HG03064 (cell line): Measurements from ENCODE around the gene FGF11.
"Not testable (repeated sequence)": the region's sequence is repeated elsewhere in the genome, so short reads cannot be mapped to it uniquely, and the experiment has no call there.

Experiments
- ATAC-seq: cut with Tn5 transposase; IDR thresholded peaks from one replicate; pipeline ENCODE4 v1.9.1; 2021; ENCODE audit warnings: low read depth; ENCODE audit not compliant: unreplicated experiment

Gene FGF11

DNA sequence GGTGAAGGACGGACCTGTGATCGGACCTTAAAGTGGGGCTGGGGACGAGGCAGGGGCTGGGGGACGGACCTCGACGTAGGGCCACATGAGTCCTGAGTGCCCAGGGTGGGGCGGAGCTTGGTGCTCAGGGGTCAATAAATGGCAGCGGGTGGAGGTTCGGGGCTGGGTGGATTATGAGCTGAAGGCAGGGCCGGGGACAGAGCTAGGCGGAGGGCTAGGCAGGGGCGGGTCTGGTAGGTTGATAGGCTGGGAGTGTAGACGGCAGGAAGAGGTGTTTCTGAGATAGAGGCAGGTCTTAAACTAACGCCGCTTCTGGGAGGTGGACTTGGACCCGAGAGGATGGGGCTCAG is 6.3 kb downstream of the FGF11 start:
- ATAC-seq, result no peak

DNA sequence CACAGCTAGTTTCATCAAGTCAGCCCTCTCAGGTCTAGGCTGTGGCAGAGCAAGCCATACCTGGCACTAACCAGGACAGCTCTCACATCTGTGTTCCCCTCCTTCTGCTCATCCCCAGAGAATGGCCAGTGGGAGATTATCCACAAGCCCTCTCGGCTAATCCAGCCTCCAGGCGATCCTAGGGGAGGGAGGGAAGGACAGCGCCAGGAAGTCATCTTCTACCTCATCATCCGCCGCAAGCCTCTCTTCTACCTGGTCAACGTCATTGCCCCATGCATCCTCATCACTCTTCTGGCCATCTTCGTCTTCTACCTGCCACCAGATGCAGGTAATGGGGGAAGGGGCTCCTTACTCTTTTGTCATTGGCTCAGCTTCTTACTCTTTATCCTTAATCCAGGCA is 9.1 kb downstream of the FGF11 start:
- ATAC-seq, result no peak

DNA sequence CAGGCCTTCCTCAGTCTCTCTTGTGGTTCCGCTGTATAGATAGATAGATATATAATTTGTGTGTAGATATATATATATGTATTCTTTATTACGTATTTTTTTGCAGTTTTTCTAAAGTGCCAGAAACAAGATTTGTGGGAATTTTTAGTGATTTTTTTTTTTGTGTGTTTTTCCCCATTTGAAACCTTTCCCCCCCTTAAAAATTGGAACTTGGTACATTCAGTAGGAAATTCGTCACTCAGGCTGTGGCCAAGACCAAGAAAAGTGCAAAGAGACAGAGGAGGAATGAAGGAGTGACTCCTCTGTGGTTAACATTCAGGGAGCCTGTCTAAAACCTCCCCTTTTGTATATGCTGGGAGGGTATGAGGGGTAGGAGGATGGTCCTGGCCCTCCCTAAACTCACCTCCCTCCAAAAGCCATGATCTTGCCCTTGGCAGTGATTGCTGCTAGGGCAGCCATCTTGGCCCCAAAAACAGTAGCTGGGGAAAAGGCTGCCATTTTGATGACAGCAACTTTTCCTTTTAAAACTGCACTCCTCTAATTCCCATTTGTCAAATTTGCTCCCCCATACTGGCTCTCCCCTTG is 20.7 kb downstream of the FGF11 start:
- no peak for ATAC-seq

DNA sequence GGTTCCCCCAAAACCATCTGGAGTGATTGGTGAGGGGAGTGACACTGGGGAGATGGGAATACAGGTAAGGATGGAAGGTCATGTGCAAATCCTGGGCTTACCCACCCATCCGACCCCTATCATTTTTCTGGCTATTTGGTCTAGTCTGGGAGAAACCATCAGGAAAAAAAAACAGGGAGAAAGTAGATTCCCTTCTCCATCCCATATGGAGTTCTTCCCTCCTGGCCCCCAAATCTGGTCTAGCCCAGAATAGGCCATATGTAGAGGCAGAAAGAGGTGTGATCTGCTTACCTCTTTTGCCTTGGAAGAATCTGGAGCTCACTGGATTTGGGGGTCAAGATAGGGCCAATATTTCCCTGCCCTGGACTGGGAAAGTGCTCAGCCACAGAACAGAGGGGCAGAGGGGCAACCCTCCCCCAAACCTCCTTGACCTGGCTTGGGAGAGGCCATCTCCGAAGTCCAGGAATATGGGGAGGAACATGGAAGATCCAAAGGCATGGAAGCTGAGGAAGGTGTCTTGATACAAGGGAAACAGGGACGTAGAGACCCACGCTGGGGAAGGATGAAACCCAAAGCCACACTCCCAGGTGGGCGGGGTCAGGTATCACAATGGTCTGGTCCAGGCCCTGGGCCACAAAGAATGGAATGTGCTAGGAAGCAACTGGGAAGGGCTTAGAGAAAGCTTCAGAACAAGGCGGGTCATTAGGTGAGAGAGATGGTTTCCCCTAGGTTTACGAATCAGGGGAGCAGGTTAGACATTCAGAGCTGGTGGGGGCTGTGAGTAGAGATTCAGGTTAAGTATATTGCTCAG is 21.7 kb downstream of the FGF11 start:
- no peak for ATAC-seq

DNA sequence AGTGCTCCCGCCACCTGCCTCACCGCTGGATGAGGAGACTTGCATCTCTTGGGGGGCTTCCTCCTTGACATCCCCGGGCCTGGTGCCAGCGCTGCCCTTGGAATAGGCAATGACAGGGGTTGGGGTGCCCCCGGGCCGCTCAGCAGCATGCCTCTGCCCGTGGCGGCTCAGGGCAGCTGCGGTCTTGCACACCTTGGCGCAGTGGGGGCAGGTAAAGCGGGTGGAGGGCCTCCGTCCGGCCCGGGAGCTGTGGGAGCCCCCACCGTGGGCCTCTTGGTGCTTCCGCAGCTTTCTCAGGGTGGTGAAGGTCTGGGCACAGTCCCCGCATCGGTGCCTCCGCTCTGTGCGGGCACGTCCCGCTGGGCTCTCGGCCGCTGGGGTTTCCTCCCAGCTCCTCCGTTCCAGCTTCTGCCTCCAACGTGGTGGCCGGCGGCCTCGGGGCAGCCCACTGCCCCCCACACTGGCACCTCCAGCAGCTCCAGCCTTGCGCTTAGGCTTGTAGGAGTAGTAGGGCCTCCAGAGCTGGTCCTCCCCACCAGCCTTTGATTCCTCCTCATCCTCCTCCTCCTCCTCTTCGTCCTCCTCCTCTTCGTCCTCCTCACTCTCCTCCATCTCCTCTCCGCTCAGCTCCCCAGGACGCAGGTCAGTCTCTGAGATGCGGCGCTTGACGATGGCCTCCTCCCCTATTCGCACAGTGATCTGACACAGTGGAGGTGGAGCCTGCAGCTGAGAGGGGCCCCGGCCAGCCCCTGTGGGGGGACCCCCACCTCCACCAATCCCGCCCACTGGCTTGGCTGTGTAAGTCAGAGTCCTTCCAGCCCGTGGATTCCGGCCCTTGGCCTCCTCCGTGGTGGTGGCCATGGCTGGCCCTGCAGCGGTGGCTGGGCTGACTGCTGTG is 23.4 kb downstream of the FGF11 start:
- ATAC-seq, result no peak

DNA sequence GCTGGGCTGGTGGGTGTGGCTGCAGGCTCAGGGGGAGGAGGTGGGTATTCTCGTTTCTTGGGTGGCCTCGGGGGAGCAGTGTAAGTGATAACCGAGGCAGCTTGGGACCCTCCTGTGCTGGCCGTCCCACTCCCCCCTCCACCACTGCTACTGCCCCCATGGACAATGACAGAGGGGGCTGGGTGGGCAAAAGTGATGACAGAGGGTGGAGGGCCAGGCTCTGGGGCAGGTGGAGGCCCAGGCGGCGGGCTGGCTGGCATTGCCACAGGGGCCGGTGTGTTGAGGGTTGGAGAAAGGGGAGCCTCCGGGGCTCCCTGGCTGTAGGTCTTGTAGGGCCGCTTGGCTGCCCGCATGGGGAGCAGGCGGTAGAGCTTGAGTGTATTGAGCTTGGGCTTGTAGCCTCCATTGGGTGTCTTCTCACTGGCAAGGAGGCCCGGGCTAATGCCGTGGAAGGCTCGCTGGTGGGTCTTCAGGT is 24.1 kb downstream of the FGF11 start:
- ATAC-seq, result no peak

GRCh38 chr17:7464081-7464480 is 24.8 kb downstream of the FGF11 start:
- ATAC-seq, result no peak

DNA sequence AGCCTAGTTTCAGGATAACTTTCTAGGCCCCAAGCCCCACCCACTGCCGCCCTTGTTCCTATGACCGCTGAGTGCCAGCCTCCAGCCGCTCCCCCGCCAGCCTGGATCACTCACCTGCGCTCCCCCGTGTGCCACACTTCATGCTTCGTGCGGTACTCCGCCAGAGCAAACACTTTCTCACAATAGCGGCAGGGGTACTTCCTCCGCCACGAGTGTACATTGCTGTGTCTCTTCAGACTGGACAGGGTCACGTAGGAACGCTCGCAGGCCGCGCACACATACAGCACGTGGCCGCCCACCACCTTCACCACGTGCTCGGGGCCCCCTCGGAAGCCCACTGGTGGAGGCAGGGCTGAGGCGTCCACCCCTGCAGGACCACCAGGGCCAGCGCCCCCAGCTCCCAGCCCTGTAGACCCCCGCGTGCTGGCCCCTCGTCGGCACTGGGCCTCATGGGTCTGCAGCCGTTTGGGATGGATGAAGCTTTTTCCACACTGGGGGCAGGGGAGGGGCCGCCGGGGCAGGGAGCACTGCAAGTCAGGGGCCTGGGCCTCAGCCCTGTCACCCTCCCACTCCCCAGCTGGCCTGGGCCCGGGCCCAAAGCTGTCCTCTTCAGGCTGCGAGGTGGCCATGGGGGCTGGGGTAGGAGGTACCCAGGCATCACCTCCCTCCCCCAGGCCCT is 26.4 kb downstream of the FGF11 start:
- ATAC-seq, result no peak

DNA sequence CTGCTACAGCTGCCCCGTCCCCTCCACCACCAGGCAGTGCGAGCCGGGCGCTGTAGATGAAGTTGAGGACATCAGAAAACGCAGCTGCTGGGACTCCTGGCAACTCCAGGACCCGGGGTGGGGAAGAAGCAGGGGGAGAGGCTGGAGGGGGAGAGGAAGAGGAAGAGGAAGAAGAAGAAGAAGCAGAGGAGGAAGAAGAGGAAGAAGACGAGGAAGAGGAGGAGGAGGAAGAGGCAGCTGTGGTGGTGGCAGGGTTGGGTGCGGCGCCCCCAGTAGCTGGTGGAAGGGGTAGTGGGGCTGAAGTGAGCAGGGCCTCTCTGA is 27.0 kb downstream of the FGF11 start:
- ATAC-seq, result no peak

DNA sequence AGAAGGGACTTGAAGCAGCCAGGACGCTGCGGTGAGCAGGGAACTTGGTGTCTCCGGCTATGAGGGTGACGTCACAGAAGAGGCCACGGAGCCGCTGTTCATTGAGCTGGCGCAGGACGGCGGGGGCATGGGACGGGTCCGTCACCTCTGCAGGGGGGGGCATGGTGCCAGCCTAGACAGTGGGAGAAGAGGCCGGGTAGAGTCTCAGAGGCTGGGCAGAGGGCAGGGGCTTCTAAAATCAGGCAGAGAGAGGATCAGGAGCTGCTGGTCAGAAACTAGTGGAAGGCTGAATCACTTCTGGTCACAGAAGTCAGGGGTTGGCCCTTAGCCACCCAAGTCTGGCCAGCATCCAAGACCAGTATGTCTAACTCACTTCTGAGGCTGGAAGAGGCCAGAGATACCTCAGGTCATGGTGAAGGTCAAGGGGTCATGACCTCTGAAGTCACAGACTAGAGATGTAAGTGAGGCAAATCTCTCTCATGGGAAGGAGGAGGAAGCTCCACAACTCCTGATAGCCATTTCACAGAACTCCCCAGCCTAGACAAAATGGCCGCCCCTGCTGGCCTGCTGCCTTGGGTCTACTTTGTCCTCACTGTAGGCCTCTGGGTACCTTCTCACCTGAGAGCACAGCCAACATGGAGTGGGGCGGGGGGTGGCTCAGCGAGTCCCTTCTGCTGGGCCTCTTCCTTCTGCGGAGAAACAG is 27.5 kb downstream of the FGF11 start:
- ATAC-seq, result no peak

DNA sequence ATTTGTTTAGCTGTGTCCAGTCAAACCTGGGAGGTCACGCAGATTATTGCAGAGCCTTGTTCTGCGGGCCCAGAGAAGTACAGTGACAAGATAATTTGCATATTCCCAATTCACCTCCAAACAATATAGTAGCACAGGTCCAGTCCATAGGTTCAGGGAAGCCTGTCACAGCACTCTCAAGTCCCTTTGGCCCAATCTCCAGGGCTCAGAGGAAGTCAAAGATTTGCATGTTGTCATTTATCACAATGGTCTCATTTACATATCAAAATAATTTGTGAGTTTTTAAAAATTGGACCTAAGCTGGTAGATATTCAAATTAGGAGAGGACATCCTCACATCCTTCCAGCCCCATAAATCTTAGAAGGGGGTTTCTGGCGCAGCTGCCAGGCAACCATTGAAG is 28.2 kb downstream of the FGF11 start:
- no peak for ATAC-seq

GRCh38 chr17:7468290-7468689 is 29.0 kb downstream of the FGF11 start:
- no peak for ATAC-seq

DNA sequence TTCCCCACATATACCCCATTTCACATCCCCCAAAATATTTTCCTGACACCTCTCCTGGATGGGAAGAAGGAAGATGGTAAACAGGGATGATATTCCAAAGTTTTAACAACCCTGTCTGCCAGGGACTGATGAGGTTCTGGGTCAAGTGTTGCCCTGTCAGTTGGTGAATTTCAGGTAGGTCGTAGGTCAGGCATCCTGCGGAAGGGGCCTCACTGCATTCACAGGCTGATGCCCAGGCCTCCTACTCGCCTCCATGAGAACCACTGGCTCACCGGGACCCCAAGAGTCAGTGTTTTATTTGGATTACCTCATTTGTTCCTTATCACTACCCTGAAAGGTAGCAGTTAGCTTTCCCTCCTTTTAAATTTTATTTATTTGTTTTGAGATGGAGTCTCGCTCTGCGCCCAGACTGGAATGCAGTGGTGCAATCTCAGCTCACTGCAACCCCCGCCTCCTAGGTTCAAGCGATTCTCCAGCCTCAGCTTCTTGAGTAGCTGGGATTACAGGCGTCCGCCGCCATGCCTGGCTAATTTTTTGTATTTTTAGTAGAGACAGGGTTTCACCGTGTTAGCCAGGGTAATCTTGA is 29.6 kb downstream of the FGF11 start:
- no peak for ATAC-seq

GRCh38 chr17:7469843-7470242 is 30.5 kb downstream of the FGF11 start:
- ATAC-seq, result not testable (repeated sequence)

DNA sequence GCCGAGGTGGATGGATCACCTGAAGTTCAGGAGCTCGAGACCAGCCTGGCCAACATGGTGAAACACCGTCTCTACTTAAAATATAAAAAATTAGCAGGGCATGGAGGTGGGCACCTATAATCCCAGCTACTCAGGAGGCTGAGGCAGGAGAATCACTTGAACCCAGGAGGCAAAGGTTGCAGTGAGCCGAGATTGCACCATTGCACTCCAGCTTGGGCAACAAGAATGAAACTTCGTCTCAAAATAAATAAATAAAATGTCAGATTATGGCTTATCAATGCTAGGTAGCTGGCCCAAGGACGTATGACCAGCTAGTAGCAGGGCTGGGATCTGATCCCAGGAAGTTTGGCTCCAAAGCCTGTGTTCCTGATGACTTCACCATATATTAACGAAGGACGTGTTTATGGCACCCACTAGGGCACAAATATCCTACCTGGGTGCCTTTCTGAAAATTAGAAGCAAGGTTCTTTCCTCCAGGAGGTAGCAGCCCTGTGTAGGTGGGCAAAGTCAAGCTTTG is 31.2 kb downstream of the FGF11 start:
- not testable (repeated sequence) for ATAC-seq

- ATAC-seq, result no peak
Observed at GRCh38 chr17:7471729-7472128, 32.4 kb downstream of the FGF11 start.

DNA sequence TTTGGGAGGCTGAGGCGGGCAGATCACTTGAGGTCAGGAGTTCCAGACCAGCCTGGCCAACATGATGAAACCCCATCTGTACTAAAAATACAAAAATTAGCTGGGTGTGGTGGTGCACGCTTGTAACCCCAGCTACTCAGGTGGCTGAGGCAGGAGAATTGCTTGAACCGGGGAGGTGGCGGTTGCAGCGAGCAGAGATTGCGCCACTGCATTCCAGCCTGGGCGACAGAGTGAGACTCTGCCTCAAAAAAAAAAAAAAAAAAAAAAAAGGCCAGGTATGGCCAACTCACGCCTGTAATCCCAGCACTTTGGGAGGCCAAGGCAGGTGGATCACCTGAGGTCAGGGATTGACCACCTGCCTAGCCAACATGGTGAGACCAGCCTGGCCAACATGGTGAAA is 35.5 kb downstream of the FGF11 start:
- ATAC-seq, result not testable (repeated sequence)

DNA sequence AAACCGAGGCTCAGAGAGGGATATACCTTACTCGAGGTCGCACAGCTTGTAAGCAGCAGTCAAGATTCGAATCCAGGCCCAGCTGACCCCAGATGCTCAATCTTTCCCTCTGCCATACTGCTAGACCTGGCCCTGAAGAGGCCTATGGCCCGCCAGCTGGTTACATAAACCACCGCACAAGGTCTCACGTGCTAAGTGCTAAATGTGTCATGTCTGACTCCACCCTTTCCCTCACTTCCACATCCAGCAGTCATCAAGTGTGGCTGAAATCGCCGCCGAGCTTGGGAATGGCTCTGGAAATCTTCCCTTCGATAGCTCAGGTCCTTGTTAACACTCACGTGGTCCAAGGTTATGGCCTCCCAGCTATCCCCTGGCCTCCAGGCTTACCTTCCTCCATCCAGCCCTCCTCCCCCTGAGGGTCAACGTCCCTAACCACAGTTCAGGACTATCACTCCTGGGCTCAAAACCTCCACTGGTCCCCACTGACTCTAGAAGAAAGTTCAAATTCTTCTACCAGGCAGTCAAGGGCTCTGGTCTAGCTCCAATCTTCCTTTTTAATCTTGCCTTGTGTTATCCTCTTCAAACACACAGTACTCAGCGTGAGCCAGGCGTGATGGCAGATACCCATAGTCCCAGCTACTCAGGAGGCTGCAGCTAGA is 36.6 kb downstream of the FGF11 start:
- no peak for ATAC-seq

DNA sequence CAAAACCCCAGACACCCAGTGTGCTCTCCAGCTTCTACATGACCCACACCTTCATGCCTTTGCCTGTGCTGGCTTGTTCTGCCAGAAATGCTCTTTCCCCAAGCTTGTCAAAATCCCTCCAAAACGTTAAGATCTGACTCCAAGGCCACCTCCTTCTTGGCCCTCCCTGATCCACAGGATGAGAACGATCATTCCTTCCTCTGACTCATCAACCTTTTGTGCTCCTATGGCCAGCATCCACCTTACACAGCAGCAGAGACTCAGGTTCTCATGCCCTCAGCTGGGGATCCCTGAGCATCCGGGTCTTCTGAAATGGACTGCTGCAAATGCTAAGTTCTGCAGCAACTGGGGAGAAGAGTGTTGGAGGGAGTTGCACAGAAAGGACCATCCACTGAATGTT is 37.2 kb downstream of the FGF11 start:
- ATAC-seq, result no peak
